Glomerular endothelial cell (primary cell): ENCODE measurements around the gene MIOX. TPM values are rescaled to one million over a fixed set of nuclear protein-coding genes. Genes with fewer than 3 reads are reported as not detected.

Source experiments
- DNase-seq: peaks from one replicate; pipeline ENCODE4 v3.0.0-alpha.2; 2011; ENCODE audit warnings: low read depth, low spot score; ENCODE audit errors: extremely low read depth
- total RNA-seq: library from RNA; depleted of rRNA; stranded (reverse); fragments of >200 nt; gene quantifications from 2 replicates; pipeline ENCODE4 v1.2.3, GENCODE V29; 2015

Gene MIOX
- total RNA-seq, 1 donor from 2014 or later = not detected

GRCh38 chr22:50454556-50455075 is 32.0 kb upstream of the MIOX start:
- no peak for DNase-seq

DNA sequence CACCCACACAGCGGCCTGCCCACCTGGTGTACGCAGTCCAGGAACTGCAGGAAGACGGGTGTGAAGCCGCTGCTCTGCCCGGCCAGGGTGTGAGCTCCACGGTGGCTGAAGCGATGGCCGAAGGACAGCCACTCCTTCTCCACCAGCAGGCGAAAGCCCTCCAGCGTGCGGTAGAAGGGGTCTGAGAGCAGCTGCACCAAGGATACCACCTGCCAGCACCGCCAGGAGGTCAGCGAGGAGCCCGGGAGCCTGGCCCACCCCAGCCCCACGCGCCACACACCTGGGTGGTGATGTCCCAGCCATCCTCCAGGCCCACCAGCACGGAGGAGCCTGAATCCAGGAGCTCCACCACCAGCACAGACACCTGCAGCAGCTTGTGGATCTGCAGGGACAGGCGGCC is 31.5 kb upstream of the MIOX start:
- no peak for DNase-seq

DNA sequence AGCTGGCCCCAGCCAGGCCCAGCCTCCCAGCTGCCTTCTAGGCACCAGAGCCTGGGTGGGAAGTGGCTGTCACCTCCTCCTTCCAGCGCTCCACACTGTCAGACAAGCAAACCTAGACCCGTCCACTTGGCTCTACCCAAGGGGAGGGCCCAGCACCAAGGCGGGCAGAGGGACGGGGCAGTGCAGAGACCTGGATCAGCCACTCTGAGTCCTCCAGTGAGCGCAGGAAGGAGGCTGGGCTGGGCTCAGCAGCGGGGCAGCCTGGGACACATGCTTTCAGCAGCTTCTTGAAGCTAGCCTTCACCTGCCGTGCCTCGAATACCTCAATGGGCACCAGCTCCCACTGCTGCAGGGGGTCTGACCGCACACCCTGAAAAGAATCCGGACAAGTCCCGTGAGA is 30.6 kb upstream of the MIOX start:
- no peak for DNase-seq

DNA sequence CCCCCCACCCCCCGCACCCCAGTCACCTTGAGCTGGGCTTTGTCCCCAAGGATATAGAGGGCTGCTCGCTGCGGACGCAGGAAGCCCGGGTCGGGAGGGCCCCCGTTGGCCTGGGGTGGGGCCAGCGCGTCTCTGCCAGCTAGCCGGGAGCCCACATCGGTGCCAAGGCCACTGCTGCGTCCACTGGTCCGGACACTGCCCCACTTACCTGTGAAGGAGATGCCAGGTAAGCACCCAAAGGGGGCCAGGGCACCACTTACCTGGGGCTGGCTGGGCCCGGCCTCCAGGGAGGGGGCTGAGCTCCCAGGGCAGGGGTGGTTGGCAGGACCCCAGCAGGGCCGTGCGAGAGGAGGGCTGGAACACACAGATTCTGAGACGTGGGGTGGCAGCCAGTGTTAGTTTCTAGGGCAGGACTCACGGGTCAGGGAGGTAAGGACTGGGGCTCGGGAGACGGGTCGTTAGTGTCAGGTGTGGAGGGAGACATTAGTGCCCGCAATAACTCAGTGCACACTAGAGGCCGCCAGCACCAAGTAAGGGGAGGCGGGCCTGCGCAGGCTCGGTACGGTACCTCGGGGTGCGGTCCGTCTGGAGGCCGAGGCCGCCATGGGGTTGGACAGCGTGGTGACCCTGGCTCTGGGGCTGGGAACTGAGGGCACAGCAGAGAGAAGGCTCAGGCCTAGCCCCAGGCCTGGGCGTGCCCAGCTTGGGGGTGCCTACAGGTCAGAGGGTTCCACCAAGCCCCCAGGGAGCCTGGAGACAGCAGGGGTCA is 30.0 kb upstream of the MIOX start:
- no peak for DNase-seq

- DNase-seq = no peak
Measured at GRCh38 chr22:50459016-50459415, 27.6 kb upstream of the MIOX start.

DNA sequence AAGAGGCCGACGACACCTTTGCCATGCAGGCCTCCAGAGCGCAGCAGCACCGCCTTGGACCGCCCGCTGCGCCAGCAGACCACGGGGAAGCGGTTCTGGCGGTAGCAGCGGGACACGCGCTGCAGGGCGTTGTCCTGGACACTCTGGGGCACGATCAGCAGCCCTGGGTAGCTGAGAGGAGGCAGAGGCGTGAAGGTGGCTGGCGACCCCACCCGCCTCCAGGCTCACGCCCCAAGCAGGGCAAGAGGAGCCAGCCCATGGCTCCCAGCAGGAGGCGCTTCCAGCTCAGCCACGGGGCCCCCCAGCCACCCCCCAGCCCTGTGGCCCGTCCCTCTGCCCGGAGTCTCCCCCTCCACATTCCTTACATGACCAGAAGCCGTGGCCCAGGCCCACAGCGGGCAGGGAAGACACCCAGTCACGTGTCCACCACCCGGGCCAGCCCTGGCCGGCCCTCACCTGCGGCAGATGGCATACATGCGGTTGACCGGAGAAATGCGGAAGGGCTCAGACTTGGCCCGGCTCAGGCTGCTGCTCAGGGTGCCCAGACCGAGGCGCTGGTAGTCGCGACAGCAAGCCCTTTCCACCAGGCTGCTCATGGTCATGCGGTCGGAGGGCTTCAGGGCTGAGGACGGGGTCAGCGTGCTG is 27.0 kb upstream of the MIOX start:
- DNase-seq = no peak

- no peak for DNase-seq
Measured at GRCh38 chr22:50460938-50461337, 25.7 kb upstream of the MIOX start.

- no peak for DNase-seq
Measured at GRCh38 chr22:50461536-50461935, 25.1 kb upstream of the MIOX start.

DNA sequence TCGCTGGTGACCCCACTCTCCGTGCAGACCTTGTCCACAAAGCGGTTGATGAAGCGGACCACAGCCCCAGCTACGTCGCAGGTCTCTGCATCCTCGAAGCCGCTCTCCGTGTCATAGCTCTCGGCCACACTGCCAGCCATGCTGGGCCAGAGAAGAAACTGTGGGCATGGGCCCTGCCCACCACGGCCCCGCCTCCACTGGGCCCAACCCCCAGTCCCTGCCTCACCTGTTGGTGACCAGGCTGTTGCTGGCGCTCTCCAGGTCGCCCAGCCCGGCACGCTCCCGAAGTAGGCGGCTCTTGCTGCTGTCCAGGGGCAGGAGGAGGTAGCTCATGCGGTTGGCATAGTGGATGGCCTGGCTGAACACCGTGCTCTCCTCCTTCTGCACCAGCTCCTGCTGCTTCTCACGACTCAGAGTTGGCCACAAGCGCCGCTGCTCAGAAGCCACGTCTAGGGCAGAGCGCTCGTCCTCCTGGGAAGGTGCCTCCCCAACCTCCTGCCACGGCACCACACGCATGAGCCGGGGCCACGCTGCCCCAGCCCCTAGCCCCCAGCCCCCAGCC is 24.6 kb upstream of the MIOX start:
- no peak for DNase-seq

DNA sequence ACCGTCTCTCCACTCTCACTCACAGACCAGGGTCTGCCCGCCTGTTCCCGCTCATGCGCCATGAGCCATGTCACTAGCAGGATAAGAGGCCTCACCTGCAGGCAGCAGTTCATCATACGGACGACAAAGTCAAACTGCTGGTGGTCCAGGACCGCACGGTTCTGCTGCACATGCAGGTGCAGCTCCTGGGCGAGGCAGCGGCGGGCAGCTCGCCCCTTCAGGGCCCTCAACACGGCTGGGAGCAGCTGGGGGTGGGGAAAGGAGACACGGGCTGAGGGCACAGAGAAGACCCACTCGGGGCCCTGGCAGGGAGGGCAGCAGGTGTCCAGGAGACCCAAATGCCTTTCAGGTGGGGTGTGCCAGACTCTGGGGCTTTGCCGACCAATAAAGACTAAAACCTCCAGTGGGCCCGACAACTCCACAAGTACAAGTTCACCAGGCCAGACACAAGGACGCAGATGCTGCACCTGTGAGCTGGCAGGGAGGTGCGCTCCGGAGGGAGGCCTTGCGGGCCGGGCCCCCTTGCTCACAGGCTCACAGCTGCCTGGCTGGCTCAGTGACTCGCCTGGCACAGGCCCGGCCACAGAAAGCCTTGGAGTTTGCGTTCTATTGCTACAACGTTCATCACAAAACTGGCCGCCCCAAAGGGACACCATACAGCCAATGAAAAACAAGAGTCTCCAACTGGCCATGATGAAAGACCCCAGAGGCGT is 23.3 kb upstream of the MIOX start:
- DNase-seq = no peak

DNA sequence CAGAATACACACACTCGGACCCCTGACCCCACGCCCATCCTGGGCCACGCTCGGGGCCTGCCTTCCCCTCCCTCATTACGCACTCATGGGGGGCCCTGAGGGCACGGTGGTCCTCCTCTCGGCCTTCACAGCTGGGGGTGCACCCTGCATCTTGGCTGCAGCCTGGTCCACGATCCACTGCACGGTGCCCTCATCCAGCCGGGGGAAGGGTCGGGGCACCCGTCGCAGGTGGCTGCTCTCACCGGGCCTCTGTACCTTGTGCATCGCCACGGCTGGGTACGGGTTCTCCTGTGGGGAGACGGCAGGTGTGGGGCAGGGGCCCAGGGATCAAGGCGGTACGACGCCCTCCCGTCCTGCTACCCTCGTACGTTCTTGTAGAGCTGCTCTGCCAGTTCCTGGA is 22.2 kb upstream of the MIOX start:
- no peak for DNase-seq

DNA sequence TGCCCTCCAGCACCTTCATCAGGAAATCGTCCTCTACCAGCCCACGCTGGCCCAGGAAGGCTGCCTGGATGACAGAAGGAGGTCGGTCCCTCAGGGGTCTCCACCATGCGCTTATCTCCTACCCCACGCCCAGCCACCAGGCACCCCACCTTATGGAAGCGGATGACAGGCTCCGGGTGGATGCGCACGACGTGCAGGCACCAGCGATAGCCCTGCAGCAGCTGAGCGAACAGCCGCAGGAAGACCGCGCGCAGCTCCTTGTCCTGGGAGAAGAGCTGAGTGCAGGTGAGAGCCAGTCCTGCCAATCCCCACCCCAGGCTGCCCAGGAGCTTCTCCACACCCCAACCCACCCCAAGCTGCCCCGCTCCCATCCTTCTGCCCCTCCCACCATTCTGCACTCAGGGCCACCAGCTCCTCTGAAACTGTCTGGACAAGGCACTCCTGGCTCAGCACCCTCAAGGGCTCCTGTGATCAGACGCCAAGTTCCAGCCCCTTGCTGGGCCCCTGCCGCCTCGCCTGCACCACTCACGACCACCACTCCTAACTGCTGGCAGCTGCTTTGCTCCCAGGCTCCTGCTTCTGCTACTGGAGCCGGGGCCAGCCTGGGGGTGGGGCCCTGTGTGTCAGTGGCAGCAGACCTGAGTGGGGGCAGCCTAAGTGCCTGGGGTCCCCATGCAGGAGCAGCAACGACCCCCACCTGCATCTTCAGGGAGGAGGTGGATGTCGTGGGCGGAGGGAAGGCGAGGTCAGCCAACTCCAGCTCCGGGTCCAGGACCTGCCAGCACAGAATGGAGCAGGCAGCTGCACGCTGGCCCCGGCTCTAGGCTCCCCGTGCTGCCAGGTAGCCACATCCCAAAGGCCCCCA is 21.4 kb upstream of the MIOX start:
- DNase-seq = no peak

GRCh38 chr22:50467341-50467740 is 19.3 kb upstream of the MIOX start:
- DNase-seq = no peak

DNA sequence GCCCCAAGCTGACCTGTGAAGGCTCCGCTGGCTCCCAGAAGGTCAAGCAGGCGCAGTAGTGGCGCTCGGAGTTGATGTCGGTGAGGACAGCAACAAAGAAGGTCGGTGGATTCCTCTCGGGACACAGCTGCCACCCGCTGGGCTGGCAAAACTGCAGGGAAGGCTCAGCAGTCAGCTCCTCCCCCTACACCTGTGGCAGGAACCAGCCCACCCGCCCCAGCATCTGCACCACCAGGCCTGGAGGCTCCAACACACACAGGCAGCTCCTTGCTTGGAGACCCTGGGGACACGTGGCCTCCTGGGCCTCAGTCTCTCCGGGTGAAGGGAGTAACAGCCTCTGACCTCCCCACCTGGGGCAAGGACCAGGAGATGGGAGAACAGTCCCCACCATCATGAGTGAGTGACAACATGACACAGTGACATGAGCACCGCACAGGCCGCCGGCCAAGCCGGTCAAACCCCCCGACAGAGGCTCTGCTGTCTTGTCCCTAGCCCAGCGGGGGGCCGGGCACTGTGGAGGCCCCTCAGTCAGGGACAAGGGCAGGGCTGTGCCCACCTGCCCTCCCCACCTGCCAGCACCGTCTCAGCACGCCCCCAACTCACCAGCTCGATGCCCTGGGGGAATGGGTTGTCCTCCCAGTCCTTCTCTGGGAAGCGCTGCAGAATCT is 18.8 kb upstream of the MIOX start:
- DNase-seq = no peak

DNA sequence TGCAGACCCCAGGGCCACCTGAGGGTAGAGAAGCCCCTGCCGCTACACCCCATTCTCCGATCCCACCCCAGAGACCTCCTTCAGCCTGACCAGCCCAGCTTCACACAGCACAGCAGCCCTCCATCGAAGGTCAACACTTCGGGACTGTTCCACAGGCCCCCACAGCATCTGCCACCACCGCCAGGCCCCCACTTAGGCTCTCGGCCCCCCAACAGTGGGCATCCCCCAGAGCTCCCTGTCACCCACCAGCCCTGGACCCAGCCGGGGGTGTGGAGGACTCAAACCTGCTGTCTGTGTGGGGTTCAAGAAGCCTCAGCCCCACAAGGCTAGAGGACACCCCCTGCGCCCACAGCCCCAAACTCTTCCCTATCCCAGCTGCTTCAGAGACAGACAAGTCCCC is 18.0 kb upstream of the MIOX start:
- no peak for DNase-seq

GRCh38 chr22:50469377-50470305 is 17.0 kb upstream of the MIOX start:
- no peak for DNase-seq

- DNase-seq = no peak
Measured at GRCh38 chr22:50470491-50470890, 16.2 kb upstream of the MIOX start.

GRCh38 chr22:50471197-50471847 is 15.3 kb upstream of the MIOX start:
- DNase-seq = no peak
